GM21367 (cell line): ENCODE measurements around the gene ECM2.

Source experiments
- ATAC-seq: cut with Tn5 transposase; IDR thresholded peaks from one replicate; pipeline ENCODE4 v1.9.1; 2021; ENCODE audit not compliant: unreplicated experiment

ECM2 gene

DNA sequence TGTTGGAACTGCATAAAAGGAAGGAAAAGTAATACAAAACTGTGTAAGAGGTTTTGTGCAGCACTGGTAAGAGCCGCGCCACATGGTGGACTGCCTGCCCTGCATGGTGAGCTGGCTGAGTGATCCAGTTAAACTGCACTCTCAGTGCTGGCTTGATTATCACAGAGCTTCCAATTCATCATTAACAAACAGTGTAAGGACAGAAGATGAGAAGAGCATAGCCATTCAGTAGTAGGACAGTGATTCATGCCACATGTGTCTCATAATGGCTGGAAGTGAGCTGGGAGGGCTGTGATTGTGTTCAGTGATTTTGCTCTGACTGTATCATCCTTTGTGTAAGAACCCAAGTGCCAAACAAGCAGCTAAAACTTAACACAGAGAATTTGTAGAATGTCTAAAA is 67.6 kb downstream of the ECM2 start:
- no peak for ATAC-seq

DNA sequence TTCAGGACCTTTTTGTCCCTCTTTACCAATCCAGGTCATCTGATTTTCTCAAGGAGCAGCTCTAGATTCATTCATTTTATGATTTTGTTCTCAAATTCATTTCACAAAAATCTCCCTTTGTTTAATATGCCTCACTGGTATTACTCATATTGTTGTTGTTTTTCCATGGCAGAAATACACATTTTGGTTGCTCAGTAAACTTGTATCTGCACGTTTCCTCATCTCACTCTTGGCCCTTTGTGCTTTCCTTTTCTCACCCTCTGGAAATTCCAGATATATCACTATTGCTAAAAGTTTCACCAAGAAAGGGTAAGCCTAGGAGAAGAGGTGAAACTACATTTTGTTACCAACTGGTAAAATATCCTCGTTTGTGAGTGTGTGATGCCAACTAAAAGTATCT is 68.3 kb downstream of the ECM2 start:
- ATAC-seq, result no peak

DNA sequence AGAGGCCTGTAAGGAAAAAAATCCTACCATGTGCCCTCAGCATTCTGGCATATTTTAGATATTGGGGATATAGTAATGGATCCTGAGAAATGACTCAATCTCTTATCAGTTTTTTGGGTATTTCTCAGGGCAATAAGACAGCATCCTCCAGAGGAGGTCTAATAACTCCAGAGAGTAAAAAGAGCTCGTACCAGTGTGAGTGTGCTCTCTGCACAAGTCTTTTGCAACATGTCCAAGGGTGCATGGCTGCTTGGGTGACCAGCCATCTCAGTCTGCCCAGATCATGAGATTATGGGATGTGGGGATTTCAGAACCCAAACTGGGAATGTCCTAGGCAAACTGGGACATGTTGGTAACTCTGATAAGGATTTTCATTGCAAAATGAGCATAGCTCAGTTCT is 68.7 kb downstream of the ECM2 start:
- ATAC-seq, result no peak

DNA sequence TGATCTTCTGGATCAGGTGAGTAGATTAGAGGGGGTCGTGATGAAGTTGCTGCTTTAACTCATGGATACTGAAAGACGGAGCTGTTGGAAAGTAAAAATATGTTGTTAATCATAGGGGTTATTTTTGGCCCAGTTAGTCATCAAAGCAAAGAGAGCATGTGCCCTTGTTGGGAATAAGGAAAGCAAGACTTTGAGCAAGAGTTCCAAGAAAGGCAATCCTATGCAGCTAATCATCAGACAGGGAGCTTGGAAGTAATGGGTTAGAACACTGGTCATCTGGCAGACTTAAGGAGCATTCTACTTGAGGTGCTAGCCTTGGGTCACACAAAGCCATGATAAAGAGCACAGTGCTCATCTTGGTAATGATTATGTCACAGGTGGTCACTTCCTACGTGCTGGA is 71.8 kb downstream of the ECM2 start:
- ATAC-seq, result no peak

DNA sequence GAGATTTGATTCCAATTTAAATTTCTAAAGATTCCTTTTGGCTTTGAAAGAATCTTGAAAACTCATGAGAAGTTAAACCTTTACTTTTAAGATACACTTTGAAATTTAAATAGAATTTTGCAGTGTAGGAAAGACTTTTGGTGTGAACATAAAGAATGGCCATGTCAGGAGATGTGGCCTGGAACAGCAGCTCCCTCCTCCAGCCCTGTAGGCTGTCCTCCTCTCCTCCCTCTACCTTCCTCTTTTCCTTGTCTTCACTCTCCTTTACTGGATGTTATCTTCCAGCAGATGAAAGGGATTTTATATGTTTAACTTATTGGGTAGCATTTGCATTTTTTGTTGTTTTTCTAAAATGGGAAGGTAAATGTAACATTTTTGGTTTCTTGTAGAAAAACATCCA is 72.4 kb downstream of the ECM2 start:
- ATAC-seq, result no peak

DNA sequence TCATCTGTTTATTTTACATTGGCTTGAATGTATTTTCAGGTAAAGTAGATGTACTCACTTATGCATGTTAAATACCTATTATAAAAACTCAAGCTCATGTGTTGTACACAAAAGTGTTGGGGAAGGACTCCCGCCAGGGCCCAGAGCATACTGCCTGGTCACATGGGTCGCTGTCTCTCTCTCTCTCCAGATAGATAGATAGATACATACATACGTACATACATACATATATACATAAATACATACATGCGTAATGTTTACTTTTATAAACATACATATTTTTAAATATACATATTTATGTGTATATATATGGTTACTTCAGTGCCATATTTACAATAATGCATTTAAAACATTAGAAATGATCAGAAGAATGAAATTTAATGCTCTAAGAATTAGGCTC is 78.2 kb downstream of the ECM2 start:
- ATAC-seq, result no peak

DNA sequence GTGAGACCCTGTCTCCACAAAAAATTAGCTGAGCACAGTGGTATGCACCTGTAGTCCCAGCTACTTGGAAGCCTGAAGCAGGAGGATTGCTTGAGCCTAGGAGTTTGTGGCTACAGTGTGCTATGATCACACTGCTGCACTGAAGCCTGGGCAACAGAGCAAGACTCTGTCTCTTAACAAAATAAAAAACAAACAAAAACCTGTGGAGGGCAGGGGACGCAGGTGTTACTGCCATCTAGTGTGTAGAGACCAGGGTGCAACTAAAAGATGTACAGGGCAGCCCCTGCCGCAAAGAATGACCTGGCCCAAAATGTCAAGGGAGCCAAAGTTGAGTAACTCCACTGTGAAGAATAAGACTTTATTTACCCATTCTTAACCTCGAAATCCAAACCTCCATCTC is 80.6 kb downstream of the ECM2 start:
- no peak for ATAC-seq

DNA sequence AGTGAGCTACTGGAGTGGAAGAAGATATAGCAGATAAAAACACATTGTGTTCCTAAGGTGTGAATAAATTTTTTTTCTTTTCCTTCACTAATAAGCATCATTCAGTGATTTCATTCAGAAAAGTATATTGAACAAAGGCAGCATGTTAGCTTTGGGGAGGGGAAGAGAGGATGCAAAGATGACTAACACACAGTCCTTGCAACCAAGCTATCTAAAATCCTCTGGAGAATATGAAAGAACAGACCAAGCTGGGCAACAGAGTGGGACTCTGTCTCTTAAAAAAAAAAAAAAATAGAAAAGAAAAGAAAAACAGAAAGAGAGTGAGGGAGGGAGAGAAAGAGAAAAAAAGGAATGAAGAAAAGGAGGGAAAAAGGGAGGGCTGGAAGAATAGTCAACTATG is 89.3 kb downstream of the ECM2 start:
- ATAC-seq, result no peak
